ENCODE measurements around the gene TADA3. TPM values are rescaled to one million over a fixed set of nuclear protein-coding genes. Genes with fewer than 3 reads are reported as not detected.

The TADA3 gene
- total RNA-seq = 100 to 1,000 TPM in 2 of 4 donors, 10 to 100 TPM in 2; 53.7 to 504 (median 92.0) TPM

GRCh38 chr3:9792405-9793160 lies at the start of gene TADA3, which contains the start of gene ARPC4:
Gene TADA3, minus strand, starts transcription at chr3:9792473. Its CDS starts 1,007 bp downstream, at chr3:9791466.
Gene ARPC4, plus strand, starts transcription at chr3:9793082. Its CDS starts 40 bp downstream, at chr3:9793122.
- H3K9me3 ChIP-seq = no peaks in the 10 kb centered on the region
- peaks cover 0 to 19% (median 7%) of the 10 kb centered on the region in 4 donors for H3K36me3 ChIP-seq
- intact Hi-C loops (cut with DNase I; ENCODE audit: low total_unique reads) (no loop called here), in situ Hi-C loops (cut with MboI; ENCODE audit: low pct_ligation_motif_present in 1 of 4, low pct_unique_long_range_greater_than_20kb in 1 of 4, low sequenced_read_pairs in 3 of 4) (no loop called here)
- TF ChIP-seq POLR2A (IDR thresholded peaks at IDR 0.05) = peak; percentile 84
- TF ChIP-seq EP300 (IDR thresholded peaks at IDR 0.05; ENCODE audit: low read depth) = no peak
- peak in 3 of 5 experiments; percentile 27 to 48 (median 43) for TF ChIP-seq CTCF (IDR thresholded peaks at IDR 0.05)
- peak; percentile 53 to 70 (median 70) for TF ChIP-seq POLR2AphosphoS5 (IDR thresholded peaks at IDR 0.05)
- H3K4me3 ChIP-seq = peak within 1 kb of the TSS; percentile 70 to 99 (median 92)
- WGBS, 2 donors (ENCODE audit: low coverage in 1 of 2) = 1% methylated on average over 62 of the region's 65 CpGs; no CpG with 5 or more reads in 1 of the 2 donors
- peak; percentile 94 for DNase-seq
- peaks cover 16 to 42% (median 26%) of the 10 kb centered on the region in 4 donors for H3K4me1 ChIP-seq
- peak within 1 kb of the TSS; percentile 93 to 99 (median 98) for H3K27ac ChIP-seq
- no peaks in the 10 kb centered on the region for H3K27me3 ChIP-seq

GRCh38 chr3:9841015-9841414 lies 48.7 kb upstream of the TADA3 start:
- WGBS, 2 donors (ENCODE audit: low coverage in 1 of 2) = 66 to 84% methylated on average over 4 to 8 of the region's 8 CpGs
- intact Hi-C loops (cut with DNase I; ENCODE audit: low total_unique reads) (loop anchor here (10.0 kb wide), 1 partner anchor 74 kb away; the partner anchor contains the start of gene IL17RC), in situ Hi-C loops (cut with MboI; ENCODE audit: low pct_ligation_motif_present in 1 of 4, low pct_unique_long_range_greater_than_20kb in 1 of 4, low sequenced_read_pairs in 3 of 4) (no loop called here)
- TF ChIP-seq POLR2AphosphoS5 (IDR thresholded peaks at IDR 0.05) = no peak
- no peak for TF ChIP-seq POLR2A (IDR thresholded peaks at IDR 0.05)
- TF ChIP-seq EP300 (IDR thresholded peaks at IDR 0.05; ENCODE audit: low read depth) = no peak
- TF ChIP-seq CTCF (IDR thresholded peaks at IDR 0.05) = no peak
- Histone ChIP-seq H3K9me3 (no peaks in the 10 kb centered on the region), H3K36me3 (peaks cover 0 to 18% (median 2%) of the 10 kb centered on the region in 4 donors), H3K4me3 (no peak overlapping the region), H3K4me1 (peaks cover 0 to 15% (median 10%) of the 10 kb centered on the region in 4 donors), H3K27me3 (no peaks in the 10 kb centered on the region), H3K27ac (no peak overlapping the region)
- DNase-seq = no peak

GRCh38 chr3:9838856-9839255 lies 46.6 kb upstream of the TADA3 start:
- Histone ChIP-seq H3K36me3 (peaks cover 0 to 18% (median 2%) of the 10 kb centered on the region in 4 donors), H3K4me1 (peaks cover 0 to 11% (median 7%) of the 10 kb centered on the region in 4 donors), H3K9me3 (no peaks in the 10 kb centered on the region), H3K4me3 (no peak overlapping the region), H3K27ac (no peak overlapping the region), H3K27me3 (no peaks in the 10 kb centered on the region)
- WGBS, 2 donors (ENCODE audit: low coverage in 1 of 2) = 82% methylated on average over 4 of the region's 4 CpGs; no CpG with 5 or more reads in 1 of the 2 donors
- intact Hi-C loops (cut with DNase I; ENCODE audit: low total_unique reads) (no loop called here), in situ Hi-C loops (cut with MboI; ENCODE audit: low pct_ligation_motif_present in 1 of 4, low pct_unique_long_range_greater_than_20kb in 1 of 4, low sequenced_read_pairs in 3 of 4) (no loop called here)
- DNase-seq = no peak
- no peak for TF ChIP-seq POLR2AphosphoS5 (IDR thresholded peaks at IDR 0.05)
- TF ChIP-seq POLR2A (IDR thresholded peaks at IDR 0.05) = no peak
- TF ChIP-seq CTCF (IDR thresholded peaks at IDR 0.05) = no peak
- TF ChIP-seq EP300 (IDR thresholded peaks at IDR 0.05; ENCODE audit: low read depth) = no peak
